ENCODE measurements around the gene UBXN6.

UBXN6 gene

DNA sequence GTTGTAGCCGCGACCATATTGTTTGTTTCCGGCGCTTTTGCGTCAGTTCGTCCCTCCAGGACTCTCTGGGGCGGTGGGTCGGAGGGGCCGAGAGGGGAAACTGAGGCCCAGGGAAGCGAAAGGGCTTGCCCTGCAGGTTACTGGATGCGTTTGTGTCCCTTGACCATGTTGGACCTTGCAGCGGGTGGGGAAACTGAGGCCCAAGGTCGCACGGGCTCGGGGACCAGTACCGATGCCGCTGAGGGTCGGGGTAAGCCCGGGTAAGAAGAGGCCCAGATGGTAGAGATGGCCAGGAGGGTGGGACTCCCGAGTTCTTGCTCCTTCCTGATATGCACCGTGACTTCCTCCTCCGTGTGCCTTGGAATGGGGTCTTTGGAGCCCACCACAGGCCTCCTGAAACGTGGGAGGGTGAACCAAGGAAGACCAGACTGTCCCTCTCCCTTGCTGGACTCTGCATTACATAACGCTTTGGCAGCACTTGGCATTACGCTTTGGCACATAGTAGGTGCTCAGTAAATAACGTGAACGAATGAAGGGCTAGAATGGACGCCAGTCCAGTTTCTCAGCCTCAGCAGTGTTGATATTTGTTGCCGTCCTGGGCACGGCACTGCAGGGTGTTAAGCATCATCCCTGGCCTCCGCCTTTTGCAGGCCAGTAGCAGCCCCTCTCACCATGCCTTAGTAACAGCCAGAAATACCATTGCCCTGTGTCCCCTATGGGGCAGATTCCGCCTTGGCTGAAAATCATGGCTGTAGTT lies 54.4 kb downstream of the UBXN6 start:
- DNase-seq (ENCODE audit: low read depth, low spot score): no peak

DNA sequence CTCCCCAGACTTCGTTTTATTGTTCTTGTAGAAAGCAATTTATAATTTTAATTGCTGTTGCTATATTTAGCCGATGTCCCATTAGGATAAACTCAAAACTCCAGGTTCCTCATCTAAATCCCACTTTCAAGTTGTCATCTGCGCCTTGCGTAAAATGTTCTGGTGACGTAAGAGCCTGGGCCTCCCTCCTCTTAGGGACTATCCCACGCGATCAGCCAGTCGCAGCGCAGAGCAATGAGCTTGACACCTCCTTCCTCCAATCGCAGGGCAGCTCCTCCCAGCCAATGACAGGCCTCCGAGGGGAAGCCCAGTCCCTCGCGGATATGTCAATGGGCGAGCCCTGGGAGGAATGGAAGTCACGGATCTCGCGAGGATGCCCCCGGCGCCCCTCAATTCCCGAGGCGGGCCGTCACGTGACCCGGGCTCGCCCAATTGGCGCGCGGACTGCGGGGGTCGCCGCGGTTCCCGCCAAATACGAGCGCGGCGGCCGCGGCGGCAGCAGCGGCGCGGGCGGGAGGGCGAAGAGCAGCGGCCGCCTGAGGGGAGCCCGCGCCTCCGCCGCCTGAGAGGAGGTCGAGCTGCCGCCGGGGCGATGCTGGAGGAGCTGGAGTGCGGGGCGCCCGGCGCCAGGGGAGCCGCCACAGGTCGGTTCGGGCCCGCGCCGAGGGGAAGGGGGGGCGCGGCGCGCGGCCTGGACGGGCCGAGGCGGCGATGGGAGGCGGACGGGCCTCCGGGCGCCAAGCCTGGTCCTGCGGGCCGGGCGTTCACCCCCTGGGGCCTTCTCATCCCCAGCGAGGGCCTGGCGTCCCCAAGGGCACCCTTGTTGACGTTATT lies 55.2 kb downstream of the UBXN6 start, which contains the start of gene CHAF1A:
TSS of gene CHAF1A (plus strand) at position 470 of the 834 bp plus-strand sequence. CDS start at position 593, 123 bp downstream.
- peak; percentile 100 for DNase-seq (ENCODE audit: low read depth, low spot score)

DNA sequence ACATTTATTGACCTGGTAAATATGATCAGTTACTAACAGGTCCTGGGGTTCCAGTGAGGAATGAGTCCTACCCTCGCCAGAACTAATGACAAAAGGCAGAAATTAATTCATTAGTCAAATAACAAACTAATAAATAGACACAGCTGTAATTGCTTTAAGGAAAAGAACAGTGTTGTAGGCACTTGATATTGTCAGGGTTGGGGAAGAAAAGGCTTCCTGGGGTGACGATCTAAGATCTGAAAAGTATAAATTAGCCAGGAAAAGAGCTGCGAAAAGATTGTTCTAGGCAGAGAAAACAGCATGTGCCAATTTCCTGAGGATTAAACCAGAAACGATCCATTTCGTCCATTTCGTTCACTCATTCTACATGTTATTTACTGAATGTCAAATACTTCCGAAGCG lies 55.8 kb downstream of the UBXN6 start:
- DNase-seq (ENCODE audit: low read depth, low spot score): no peak

DNA sequence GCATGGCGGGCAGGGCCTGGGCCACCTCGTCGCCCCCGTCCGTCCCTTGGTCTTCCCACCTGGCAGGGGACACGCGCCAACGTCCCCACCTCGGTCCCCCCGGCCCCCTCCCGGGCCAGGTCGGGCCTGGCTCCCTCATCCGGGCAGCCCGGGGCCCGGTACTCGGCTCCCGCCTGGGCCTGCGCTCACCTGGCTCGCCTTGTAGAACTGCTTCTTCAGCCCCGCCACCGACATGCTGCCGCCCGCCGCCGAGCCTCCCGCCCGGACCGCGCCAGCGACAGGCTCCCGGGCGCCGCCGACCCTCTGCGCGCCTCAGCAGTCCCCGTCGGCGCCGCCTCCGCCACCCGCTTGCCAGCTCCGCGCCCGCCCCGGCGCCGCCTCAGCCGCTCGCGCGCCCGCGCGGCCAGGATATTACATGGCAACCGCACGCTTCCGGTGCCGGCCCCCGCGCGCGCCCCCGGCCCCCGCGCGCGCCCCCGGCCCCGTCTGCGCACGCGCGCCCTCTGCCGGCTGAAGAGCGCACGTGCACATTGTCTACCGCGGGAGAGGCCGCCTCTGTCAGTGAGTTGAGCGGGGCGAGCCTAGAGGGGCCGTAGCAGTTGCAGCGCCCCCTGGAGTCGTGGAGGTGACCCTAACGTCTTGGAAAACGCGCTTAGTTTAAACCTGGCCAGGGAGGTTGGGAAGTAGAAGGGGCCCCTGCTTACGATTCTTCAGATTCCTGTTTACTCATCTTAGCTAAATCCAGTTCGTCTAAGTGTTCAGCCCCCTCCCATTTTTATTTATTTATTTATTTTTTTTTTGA lies 57.3 kb downstream of the UBXN6 start, which contains the start of gene SH3GL1:
TSS of gene SH3GL1 (minus strand) at position 413 of the 802 bp plus-strand sequence. CDS start at position 234, 179 bp downstream.
- no peak for DNase-seq (ENCODE audit: low read depth, low spot score)

DNA sequence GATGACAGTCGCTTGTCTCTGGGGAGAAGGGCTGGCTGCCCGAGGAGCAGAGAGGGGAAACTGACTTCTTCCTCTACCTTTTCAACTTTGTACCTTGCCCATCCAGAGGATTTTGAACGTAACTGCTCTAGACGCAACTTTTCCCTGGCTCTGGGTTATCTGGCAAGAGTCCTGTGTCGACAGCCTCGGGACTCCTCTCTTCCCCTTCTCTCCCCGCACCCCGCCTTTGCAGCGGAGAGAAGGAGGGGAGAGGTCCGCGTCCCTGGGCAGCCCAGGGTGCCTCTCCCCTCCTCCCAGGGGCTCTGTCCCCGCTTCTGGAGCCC lies 57.8 kb downstream of the UBXN6 start:
- no peak for DNase-seq (ENCODE audit: low read depth, low spot score)

DNA sequence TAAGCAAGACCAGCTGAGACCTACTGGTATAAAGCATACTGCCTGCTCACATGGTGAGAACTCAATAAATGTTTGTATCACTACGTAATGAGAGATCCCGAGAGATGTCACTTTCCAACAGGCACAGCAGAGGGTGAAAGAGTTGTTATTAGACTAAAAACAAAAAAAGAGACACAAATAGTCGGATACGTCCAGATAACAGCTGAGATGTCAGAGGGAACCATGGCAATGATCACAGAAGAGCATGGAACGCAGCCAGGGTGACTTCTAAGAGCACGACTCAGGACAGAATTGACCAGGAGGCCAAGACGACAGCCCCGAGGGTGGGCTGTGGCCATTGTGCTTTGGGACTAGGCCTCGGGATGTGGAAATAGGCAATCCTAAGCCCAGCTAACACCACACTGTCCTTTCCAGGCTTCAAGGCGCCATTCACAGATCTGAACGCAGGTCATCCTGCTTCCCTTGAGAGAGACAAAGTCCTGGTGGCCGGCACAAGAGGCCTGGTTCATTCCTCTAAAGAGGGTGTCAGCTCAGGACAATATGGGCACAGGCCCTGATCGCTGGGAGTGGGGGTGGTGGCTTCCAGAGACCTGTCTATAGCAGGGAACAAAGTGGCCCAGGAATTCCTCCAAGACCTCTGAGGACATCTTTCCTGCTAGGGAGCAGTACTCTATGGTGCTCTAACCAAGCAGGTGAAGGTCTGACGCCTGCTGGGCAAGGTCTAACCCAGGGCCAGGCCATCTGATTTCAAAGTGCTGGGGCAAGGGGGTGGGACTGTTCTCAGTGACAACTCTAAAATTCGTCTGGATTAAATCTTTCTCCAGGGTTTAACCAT lies 60.4 kb downstream of the UBXN6 start:
- no peak for DNase-seq (ENCODE audit: low read depth, low spot score)

Data from iPS DF 19.7 (cell line).